ENCODE measurements around the gene OTOP2.
"Not testable (repeated sequence)": the region's sequence is repeated elsewhere in the genome, so short reads cannot be mapped to it uniquely, and the experiment has no call there.

The OTOP2 gene

DNA sequence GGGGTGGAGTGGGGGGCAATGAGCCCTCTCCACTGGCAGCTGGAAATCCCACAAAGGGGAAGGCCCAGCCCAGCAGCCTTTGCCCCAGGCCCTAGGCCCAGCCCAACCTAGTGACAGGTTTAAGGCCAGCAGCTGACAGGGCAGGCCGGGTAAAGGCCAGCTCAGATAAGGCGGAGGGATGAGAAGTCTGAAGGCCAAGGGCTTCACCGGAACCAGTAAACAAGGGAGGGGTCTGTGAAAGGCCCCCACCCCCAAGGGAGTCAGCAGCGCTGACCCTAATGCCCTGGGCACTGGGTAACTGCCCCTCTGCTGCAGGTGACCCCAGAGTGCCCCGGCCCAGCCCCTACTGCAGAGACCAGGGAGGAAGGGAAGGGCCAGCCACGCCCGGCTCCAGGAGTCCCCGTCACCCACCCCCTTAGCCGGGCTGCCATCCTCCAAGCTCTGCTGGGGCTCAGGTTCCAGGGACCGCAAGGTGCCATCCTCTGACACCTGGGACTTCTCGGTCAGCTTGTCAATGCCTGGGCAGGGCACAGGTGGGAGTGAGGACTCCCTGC lies 29.1 kb downstream of the OTOP2 start:
- no peak for DNase-seq

DNA sequence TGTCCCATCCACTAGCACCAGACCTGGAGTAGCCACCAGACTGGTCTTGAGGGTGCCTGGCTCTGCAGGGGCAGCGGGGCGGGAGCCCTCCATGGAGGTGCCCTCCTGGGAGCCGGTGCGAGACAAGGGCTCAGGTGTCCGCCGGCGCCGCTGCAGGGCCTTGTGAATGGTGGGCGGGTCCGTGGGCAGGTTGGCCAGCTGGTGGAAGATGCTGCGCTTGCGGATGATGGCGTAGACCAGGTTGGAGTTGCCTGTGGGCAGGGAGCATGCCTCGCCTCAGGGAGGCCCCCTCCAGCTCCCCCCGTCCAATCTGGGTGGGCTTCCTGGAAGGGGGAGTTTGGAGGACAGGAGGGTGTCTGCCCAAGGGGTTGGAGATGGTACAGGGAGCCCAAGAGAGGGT lies 30.0 kb downstream of the OTOP2 start:
- no peak for DNase-seq

DNA sequence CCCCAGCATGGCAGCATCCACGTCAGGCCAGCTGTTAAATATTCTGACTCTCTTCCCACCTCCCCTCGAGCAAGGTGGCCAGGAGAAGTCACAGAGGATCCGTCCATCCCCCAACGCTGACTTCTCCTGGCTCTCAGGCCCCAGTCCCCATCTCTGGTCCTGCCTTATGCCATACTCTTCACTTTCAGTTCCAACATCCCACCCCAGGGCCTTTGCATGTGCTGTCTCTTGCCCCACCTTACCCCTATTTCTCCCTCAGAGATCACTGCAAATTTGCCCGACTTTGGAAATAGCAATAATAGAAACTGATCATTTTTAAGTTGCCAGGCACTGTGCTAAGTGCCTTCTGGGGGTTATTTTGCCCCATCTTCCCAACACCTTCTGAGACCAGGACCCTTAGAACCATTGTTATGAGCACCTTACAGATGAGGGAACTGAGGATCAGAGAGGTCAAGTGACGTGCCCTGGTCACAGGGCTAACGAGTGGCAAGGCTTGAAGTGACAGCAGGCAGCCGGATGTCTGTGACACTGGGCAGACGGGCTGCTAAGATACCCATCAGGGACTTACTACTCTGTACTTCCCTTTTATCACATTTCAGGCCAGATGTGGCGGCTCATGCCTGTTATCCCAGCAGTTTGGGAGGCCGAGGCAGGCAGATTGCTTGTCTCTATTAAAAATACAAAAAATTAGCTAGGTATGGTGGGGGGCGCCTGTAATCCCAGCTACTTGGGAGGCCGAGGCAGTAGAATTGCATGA lies 30.8 kb downstream of the OTOP2 start:
- DNase-seq = no peak

DNA sequence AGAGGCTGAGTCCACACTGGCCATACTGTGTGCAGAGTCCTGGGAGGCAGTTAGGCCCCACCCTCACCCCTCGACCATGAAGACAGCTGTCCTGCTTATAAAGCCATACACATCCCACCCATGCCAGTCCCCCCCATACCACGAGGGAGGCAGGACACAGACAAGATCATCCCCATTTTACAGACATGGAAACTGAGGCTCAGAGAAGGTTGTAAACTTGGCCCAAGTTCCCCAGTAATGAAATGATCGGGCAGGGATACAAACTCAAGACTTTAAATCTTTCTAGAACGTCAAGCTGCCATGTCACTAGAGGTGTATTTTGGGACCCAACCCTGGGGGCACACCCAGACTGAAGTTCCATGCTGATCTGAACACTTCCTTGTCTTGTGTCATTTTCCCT lies 32.0 kb downstream of the OTOP2 start:
- no peak for DNase-seq

DNA sequence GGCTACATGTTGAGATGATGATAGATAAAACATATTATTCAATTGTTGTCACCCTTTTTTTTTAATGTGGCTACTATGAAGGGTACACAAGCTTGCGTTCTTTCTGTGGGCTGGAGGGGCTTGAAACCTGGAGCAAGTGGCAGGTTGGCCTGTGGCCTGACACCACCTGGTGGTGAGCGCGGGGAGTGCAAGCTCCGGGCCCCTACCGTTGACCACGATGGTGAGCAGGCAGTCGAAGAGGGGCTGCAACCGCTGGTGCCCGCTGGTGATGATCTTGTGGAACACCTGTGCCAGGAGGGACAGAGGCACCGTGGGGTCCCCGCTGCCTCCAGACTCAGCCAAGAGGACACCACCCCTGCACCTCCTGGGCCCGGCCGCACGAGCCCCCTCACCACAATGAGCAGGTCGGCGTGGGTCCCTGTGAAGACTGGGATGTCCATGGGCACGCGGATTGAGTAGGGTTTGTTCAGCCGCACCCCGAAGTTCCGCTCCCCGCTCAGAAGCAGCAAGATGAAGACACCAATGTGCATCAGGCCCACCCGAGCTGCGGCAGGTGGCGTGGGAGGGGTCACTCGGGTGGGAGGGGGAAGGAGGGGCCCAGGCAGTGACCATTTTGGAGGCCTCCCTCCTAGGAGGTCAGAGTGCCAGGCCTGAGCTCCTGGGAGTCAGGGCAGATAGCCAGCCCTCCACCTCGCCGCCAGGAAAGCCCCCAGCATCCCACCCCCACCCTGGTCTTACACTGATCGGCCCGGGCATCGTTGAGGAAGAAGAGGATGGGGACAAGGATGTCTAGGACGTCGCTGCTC lies 34.1 kb downstream of the OTOP2 start:
- DNase-seq = peak; percentile 62

DNA sequence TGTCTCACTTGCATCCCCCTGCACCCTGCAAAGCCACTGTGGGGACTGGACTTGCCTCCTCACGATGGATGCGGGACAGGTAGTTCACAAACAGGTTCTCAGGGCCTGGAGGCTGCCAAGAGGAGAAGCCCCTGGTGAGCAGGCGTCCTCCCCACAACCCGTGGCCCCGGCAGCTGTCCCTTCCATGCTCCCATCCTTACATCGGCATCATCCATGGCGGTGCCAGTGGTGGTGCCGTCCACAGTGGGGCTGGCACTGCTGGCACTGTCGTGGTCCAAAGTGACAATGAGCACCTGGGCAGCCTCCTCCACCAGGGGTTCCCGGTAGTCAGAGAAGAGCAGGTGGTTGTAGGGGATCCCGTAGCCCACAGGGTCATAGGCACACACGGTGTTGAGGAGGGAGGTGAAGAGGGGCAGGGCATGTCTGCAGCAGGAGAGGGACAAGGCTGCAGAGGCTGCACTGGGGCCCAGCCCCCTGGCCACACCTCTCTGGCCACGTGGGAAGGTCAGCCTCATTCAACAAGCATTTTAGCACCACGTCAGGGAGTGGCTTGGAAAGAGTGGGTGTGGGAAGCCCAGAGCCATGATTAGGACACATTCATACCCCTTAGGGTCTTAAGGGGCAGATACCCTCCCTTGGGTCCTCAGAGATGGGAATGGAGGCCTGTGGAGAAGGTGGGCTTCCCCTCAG lies 35.9 kb downstream of the OTOP2 start:
- DNase-seq = no peak

DNA sequence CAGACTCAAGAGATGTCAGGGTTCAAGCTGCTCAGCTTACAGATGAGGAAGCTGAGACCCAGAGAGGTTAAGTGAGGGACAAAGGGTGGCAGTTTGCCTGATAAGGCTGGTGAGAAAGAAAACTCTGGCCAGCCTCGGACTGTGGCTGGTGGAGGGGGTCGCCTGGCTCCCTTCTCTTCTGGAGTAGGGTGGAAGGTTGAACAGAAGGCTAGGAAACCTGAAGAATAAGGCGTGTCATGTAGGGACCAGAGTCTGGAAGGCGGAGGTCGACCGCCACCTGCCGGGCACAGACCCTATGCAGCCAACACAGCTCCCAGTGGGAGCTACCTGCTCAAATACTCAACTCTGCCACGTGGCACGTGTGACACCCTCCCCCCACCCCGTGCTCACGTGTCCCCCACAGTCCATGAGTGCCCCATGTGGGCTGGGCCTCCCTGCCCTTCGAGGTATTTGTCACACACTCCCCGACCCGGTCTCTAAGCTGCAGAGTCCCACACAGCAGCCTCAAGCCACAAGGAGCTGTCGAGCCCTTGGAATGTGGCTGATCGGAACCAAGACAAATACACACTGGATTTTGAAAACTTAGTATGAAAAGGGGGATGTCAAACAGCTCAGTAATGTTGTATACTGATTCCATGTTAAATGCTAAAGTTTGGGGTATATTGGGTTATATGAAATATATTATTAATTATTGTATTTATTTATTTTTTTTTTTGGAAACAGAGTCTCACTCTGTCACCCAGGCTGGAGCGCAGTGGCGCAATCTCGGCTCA lies 36.7 kb downstream of the OTOP2 start:
- DNase-seq = peak; percentile 18

DNA sequence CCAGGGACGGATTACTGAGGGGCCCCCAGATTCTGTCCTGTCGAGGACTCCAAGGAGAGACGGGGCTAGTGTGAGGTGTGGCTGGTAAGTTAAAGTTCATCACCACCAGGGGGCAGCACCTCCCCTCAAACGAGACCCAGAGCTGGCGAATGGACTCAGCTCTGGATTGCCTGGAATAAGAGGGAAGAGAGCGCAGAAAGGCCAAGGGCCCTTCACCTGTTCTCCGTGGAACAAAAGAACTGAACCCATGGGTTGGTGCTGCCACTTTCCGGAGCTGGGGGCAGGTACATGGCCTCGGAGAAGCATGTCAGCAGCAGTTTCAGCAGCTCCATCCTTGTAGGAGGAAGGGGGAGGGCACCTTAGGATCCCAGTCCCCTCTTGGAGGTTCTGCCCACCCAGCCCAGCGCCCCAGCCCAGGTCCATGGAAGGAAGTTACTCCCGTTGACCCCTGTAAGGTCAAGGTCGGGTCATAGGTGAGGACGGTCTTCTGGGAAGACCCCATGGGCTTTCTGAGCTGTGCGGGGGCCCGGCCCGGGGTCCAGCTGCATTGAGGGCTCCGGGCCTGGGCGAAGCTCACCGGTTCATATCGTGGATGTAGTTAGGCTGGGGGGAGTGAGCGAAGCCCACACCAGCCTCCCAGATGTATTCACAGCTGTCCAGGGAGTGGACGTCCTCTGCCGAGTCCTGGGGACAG lies 37.7 kb downstream of the OTOP2 start:
- peak; percentile 70 for DNase-seq

DNA sequence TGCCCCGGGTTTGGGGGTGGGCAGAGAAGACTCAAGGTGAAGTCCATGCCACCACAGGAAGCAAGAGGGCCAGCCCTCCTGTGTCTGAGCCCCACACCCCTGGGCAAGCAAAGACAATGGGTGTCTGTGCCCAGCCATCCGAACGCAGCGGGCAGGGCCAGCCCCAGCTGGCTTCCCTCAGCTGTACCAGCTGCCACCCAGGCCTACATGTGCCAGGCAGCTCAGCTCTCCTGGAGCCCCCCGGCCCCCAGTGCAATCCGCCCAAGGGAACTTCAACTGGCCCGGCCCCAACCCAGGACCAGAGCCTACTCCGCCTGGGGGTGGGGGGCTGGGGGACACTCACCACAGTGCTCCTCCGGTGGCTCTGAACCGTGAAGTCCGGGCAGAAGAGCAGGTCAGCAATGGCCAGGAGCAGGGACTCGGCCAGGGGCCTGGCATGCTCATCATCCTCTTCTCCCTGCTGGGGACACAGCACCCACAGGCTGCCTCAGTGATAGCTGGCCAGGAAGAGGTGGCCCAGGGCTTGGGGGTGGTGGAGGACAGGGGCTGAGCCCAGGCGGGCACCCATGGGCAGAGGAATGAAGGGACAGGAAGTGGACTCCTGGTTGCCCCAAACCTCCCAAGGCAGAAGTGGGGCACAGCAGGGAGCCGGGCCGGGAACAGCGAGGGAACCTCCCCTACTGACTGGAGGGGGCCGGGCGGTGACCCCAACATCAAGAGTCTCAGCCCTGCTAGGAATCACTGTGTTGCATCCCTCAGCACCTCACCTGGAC lies 38.7 kb downstream of the OTOP2 start:
- no peak for DNase-seq

DNA sequence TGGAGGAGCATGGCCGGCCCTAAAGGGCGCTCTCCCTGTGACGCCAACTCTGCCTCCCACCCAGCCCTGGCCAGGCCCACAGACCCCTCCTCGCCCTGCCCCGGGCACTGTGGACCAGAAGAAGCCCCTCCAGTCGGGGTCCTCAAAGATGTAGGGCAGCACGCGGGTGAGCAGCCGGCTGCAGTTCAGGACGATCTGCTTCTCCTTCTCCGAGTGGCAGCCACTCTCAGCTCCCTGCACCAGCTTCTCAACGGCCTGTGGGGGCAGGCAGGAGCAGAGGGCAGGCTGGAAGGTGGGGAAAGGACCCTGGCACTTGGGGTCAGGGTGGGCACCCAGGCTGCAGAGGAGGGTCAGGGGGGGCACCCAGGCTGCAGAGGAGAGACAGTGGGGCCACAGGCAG lies 39.6 kb downstream of the OTOP2 start:
- no peak for DNase-seq

DNA sequence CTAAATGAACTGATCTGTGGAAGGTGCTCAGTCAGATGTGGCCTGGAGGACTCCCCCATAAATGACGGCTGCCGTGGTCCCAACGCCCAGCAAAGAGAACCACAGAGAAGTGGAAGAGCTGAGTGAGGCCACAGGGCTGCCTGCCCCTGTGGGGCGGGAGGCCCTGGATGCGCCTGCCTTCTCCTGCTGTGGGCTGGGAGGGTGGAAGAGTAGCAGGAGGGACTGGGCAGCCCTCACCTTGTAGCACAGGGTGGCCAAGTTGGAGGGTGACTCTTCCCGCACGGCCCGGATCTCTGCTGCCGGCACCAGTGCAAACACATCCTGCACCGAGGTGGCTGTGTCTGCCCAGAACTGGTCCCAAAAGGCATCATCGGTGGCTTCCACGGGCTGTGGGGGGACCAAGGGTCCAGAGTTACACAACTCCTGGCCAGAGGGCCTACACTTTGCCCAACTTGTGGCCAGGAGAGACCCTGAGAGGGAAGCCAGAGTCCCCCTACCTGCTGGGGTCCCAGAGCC lies 40.2 kb downstream of the OTOP2 start:
- DNase-seq = no peak

DNA sequence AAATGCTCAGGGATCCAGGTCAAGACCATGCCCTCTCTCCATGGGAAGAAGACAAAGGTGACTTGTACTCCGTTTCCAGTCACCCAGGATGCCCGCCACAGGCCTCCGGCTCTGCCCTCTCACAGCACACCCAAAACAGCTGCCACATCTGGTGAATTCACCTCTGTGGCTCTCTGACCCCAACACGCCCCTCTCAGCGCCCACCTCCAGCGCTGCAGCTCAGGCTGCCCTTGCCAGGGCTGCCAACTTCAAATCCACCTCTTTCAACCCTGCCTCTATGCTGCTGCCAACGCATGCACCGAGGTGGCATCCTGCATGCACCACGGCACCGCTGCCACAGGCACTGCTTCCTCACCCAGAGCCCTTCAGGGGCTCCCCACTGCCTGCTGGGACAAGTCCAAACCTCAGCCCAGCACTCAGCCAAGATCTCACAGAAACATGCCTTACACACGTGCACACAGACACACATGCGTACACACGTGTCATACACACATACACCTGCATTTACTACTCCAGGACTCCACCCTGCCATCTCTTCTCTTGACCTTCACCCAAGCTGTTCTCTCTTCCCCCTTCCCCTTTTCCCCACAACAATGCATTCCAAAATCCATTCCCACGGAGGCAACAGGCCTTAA lies 41.0 kb downstream of the OTOP2 start:
- no peak for DNase-seq

DNA sequence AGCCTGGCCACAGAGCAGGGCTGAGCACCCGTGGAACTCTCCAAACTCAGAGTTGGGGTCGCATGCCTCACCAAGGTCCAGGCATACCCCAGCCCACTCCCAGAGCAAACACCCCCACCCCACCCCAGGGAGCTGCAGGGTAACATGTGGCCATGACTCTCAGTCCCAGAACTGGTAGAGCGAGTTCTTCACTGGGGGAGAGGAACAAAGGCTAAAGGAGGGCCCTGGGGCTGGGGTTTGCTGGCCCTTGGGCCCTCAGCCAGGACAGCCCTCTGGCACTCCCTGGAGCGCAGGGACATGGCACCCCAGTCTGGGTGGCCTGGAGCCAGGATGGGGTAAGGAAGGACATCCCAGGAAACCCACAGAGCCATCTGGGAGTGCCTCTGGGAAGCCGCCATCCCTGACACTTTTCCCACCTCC lies 44.3 kb downstream of the OTOP2 start:
- no peak for DNase-seq

DNA sequence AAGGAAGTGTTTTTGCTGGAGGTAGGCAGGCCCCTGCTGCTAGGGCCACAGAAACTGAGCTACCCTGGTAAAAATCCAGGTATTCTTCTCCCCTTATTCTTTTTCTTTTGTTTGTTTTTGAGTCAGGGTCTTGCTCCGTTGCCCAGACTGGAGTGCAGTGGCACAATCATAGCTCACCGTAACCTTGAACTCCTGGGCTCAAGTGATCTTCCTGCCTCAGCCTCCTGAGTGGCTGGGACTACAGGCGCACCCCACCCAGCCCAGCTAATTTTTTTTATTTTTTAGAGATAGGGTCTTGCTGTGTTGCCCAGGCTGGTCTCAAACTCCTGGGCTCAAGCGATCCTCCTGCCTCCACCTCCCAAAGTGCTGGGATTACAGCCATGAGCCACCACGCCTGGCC lies 45.4 kb downstream of the OTOP2 start:
- not testable (repeated sequence) for DNase-seq

DNA sequence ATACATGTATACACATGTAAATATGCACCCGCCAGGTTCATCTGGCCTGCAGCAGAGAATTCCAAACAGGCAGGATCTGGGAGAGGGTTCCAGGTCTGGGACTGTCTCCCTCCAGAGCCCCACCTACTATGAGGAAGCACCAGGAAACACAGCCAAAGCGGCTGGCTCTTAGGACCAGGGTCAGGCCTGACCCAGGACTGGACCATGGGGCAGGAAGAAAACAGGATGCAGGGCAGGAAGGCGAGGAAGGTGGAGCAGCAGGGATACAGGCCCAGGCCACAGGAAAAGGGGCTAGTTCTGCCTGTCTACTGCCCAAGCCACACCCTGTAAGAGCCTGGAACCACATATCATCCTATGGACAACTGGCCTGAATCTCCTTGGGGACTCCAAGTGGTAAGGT lies 46.3 kb downstream of the OTOP2 start:
- DNase-seq = no peak

DNA sequence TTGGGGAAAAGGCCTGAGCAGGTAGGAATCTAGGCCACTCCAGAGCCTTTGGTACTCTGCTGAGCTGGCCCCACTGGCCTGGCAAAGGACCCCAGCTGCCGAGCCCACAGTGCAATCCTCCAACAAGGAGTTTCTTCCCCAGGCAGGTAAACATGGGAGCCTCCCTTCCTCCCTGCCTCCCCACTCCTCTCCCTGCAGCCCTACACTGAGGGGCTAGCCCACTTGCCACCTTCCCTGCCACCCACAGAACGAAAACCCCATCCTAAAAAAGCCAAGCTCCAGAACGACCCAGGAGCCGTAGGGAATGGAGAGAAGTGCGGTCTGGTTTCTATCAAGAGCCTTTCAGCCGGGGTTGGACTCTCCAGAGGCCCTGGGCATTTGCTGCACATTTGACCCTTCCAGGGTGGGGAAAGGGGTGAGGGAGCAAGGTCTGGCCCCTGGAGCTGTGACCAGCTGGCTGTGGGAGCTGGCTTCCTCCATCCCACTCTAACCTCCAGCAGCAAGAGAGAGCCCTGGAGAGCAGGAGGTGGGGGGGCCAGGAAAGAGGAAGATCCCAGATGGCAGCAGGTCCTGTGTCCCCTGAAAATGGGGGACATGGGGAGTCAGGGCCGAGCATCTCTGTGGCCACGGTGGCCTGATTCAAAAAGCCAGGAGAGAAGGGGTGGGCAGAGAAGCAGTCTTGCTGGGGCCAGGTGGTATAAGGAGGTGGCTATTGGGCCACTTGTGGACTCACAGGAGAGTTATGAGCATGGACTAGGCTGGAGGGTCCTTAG lies 47.2 kb downstream of the OTOP2 start:
- DNase-seq = no peak

DNA sequence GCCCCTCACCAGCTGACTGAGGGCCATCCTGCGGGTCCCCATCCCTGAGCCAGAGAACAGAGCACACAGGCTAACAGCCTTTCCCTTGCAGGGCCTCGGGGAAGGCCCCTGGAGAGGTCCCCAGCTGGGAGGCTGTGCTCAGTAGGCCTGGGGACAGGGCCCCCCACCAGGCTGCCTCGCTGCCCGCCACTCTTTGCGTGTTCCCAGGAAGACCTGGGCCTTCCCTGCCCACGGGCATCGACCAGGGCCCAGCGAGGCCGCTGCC lies 47.7 kb downstream of the OTOP2 start:
- DNase-seq = no peak

DNA sequence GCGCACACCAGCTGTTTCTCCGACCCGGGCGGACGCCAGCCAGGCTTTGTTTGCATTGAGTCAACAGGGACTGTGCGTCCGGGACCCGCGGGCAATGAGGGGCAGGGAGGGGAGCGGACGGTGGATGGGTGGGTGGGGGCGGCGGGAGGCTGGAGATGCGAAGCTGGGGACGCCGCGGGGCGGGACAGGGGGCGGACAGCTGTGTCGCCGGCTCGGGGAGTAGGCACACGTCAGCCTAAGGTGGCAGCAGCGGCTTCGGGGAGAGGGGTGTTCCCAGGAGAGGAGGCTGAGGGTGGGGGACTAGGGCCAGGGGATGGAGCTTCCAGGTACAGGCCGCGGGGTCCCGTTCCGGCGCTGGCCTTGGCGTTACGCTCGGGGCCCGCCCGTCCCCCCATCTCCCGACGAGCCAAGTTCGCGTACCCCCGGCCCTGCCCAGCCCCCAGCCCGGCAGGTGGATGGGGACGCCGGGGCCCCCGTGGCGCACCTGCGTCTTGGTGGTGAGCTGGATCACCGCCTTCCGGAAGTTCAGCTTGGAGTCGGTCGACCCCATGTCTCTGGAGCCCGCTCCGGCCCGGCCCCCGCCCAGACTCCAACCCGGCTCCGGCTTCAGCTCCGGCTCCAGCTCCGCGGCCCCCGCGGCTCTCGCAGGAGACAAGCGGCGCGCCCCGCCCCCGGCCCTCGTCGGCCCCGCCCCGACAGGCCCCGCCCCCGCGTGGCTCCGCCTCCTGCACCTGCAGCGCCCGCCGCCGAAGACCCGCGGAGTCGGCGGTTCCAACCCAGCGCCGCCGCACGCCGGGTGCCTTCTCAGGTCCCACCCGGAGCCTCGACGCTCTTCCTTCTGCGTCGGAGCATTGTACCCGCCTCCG lies 48.3 kb downstream of the OTOP2 start, which contains the start of gene HID1:
HID1 (minus strand) TSS at position 653 of the 866 bp plus-strand sequence; CDS start at position 550, 103 bp downstream.
- DNase-seq = peak; percentile 71

DNA sequence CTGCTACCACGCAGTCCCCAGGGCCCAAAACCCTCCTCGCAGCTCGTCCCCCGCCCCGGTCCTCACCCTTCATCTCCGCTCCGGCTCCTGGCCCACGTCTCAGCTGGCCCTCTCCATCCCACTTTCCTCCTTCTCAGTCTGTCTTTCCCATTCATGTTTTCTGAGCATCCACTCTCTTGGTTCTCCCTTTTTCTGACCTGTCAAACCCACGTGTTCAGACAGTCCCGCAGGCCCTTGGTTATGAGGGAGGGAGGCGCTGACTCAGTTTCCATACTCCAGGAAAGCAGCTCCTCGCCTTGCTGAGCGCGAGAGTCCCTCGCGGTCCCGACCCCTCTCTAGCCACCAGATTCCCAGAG lies 48.9 kb downstream of the OTOP2 start:
- no peak for DNase-seq

Data from activated effector memory CD4-positive, alpha-beta T cell treated with Interleukin-2 at 50 U/mL for 16 hours (primary cell).